ES-I3 (cell line): ENCODE results near the gene ARG1.

ENCODE experiments used
- H3K36me3 ChIP-seq: 2 replicates; pipeline ENCODE4 v1.6.1; 2013; ENCODE audit warnings: mild to moderate bottlenecking, low read length, control low read depth, moderate library complexity; ENCODE audit not compliant: insufficient read depth
- H3K4me1 ChIP-seq: 2 replicates; pipeline ENCODE4 v1.6.1; 2013; ENCODE audit warnings: mild to moderate bottlenecking, control low read depth, low read length; ENCODE audit not compliant: insufficient read depth
- H3K9ac ChIP-seq: 2 replicates; pipeline ENCODE4 v1.6.1; 2013; ENCODE audit warnings: low read depth, mild to moderate bottlenecking, low read length, moderate library complexity
- H3K9me3 ChIP-seq: 2 replicates; pipeline ENCODE4 v1.6.1; 2013; ENCODE audit warnings: mild to moderate bottlenecking, low read length, moderate library complexity; ENCODE audit not compliant: control insufficient read depth, insufficient read depth

The ARG1 gene

DNA sequence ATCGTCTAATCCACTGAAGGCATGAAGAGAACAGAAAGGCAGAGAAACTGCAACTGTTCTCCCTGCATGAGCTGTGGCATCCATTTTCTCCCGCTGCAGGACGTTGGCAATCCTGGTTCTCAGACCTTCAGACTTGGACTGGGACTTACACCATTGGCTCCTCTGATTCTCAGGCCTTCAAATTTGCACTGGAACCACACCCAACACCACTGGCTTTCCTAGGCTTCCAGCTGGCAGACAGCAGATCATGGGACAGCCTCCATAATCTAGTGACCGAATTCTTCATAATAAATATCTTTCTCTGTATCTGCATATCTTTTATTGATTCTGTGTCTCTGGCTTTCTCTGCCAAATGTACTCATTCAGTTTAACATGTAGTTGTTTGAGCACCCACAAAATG, 14.1 kb upstream of the ARG1 start:
- H3K4me1 ChIP-seq, result no peaks in the 10 kb centered on the region
- no peaks in the 10 kb centered on the region for H3K9me3 ChIP-seq
- H3K9ac ChIP-seq, result no peak overlapping the region
- H3K36me3 ChIP-seq, result no peaks in the 10 kb centered on the region

DNA sequence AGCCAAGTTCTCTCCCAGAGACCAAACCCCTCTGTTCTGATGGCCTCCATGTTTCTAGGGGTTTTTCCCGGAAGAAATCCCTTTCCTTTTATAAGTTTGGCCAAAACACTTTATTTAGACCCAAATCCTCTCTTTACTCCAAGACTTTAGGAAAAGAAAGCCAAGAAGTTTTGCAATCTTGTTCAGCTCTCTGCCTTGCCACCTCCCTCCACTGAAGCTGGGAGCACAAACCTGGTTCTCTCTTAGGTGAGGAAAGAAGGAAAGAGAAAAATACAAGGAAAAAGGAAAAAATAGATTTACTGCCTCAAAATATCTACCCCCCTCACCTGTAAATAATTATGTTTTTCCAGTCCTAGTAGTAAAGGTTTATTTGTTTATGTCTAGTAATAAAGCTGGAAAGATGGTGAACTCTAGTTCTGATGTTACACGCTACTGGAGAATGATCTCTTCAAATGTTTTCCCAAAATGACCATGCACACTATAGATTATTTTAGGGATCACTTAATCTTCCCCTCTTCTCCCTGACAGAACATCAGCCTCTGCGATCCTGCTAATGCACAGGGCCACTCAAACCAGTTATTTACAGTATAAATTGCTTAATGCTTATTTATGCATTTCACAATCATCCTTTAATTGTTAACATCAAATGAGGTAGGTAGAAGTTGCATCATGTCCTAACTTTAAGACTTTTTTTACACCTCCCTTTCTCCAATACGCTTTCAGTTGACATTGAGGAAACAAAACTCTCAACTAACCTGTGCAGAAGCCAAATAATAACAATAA, 10.9 kb upstream of the ARG1 start:
- no peak overlapping the region for H3K9ac ChIP-seq
- no peaks in the 10 kb centered on the region for H3K36me3 ChIP-seq
- H3K9me3 ChIP-seq, result no peaks in the 10 kb centered on the region; the same call in 1 of the 2 replicates
- H3K4me1 ChIP-seq, result no peaks in the 10 kb centered on the region

GRCh38 chr6:131565056-131565455, 8.0 kb upstream of the ARG1 start:
- Histone ChIP-seq H3K9me3 (no peaks in the 10 kb centered on the region; the same call in 1 of the 2 replicates), H3K9ac (no peak overlapping the region), H3K36me3 (no peaks in the 10 kb centered on the region), H3K4me1 (no peaks in the 10 kb centered on the region)

DNA sequence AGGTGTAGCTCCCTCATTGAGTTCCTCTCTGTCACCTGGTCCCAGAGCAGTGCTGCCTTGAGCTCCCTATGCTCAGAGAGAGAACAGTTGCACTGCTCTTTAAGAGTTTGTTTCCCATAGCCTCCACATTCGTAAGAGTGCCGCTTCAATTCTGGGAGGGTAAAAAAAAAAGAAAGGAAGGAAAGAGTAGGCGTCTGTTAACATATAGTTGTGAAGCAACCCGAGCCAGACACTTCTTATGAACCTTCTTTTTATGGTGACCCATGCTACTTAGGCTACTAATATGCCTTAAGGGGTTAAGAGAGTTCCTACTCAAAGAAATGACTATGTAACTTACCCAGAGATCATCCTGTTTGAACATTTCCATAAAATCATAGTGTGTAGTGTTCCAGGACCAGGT, 4.3 kb upstream of the ARG1 start:
- Histone ChIP-seq H3K9ac (no peak overlapping the region), H3K9me3 (no peaks in the 10 kb centered on the region; the same call in 1 of the 2 replicates), H3K4me1 (no peaks in the 10 kb centered on the region), H3K36me3 (no peaks in the 10 kb centered on the region)

GRCh38 chr6:131574133-131574532, 1.1 kb downstream of the ARG1 start:
- H3K9ac ChIP-seq, result no peak overlapping the region
- H3K9me3 ChIP-seq, result no peaks in the 10 kb centered on the region
- H3K36me3 ChIP-seq, result no peaks in the 10 kb centered on the region; the same call in 1 of the 2 replicates
- peaks cover 7% of the 10 kb centered on the region; the same call in 1 of the 2 replicates for H3K4me1 ChIP-seq

DNA sequence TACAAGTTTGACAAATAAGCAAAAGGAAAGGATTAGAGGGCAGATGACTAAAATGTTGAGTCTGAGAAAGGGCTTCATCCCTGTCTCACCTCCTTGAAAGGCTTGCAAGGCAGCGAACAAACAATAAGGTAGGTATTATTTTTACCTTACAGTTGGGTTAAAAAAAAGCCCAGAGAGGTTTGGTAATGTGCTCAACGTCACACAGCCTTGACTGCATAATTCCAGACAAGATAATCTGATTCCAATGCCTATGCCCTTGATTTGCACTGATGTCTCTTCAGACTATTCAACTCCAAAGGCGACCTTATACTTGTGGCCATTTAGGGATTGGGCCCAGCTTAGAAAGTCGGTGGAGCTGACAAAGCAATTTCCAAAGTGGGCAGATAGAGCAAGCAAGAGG, 1.7 kb downstream of the ARG1 start:
- peaks cover 7% of the 10 kb centered on the region; the same call in 1 of the 2 replicates for H3K4me1 ChIP-seq

GRCh38 chr6:131575834-131576478, 2.9 kb downstream of the ARG1 start:
- Histone ChIP-seq H3K9me3 (no peaks in the 10 kb centered on the region), H3K9ac (no peak overlapping the region), H3K36me3 (peaks cover 3% of the 10 kb centered on the region; the same call in 1 of the 2 replicates), H3K4me1 (peaks cover 7% of the 10 kb centered on the region; the same call in 1 of the 2 replicates)

More for the DNA sequence above, 1.7 kb downstream of the ARG1 start:
- Histone ChIP-seq H3K9ac (no peak overlapping the region), H3K36me3 (no peaks in the 10 kb centered on the region; the same call in 1 of the 2 replicates), H3K9me3 (no peaks in the 10 kb centered on the region)

DNA sequence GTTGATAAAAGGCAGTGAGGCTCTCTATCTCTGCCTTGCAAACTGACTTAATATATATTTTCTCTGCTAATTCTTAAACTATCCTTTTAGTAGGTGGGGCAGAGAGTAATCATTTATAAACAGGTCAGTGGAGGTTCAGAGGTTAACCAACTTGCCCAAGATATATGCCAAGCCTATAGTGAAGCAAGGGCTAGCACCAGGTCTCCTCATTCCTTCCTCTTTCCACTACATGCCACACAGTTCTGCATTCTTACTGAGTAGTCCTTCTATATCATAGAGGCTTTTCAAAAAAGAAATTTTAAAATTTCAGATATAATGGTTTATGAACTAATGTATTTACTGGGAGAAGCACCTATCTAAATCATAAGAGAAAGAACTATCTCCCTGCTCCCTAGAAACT, 8.5 kb downstream of the ARG1 start:
- Histone ChIP-seq H3K36me3 (peaks cover 8% of the 10 kb centered on the region), H3K4me1 (peaks cover 6% of the 10 kb centered on the region; the same call in 1 of the 2 replicates), H3K9ac (no peak overlapping the region), H3K9me3 (no peaks in the 10 kb centered on the region)

- H3K9me3 ChIP-seq, result no peaks in the 10 kb centered on the region
- H3K36me3 ChIP-seq, result peaks cover 14% of the 10 kb centered on the region; the same call in 1 of the 2 replicates
Observed at GRCh38 chr6:131586543-131586942, 13.5 kb downstream of the ARG1 start.

DNA sequence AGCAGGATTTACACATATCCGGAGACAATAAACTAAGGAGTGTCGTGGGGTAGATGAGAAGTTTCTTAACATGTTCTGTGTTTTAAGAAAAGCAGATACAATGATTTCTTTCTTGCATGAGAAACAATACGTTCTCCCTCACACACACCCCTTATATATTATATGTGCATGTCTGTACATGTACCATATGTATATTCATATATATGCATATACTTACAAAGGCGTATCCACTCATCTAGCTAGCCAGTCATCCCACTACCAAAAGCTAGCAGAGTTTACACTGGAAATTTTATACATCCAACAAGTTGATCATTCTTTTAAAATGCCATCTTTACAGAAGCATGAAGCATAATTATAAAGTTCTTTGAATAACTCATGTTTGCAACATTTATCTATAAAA, 14.9 kb downstream of the ARG1 start:
- no peaks in the 10 kb centered on the region for H3K9me3 ChIP-seq
- H3K9ac ChIP-seq, result no peak overlapping the region
- no peaks in the 10 kb centered on the region for H3K4me1 ChIP-seq
- peaks cover 19% of the 10 kb centered on the region for H3K36me3 ChIP-seq

More at GRCh38 chr6:131586543-131586942, 13.5 kb downstream of the ARG1 start:
- Histone ChIP-seq H3K4me1 (no peaks in the 10 kb centered on the region), H3K9ac (no peak overlapping the region)

DNA sequence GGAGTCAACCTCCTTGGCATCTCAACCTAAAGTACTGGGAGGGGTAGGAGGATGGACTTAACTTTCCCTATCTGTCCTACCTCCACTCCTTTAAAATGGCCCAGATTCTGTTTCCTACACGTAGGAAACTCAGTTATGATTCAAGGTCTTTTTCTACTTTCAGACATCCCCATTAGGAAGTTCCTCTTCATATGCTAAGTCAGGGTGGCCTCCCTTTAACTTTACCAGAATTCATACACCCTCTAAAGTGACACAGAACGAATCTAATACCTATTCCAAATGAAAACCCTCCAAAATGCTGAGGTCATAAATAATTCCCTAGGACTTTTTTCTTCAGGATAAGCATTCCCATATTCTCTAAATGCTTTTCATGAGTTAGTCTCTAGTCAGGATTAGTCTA, 15.6 kb downstream of the ARG1 start:
- H3K4me1 ChIP-seq, result no peaks in the 10 kb centered on the region
- H3K36me3 ChIP-seq, result peaks cover 17% of the 10 kb centered on the region

GRCh38 chr6:131592935-131593334, 19.9 kb downstream of the ARG1 start:
- H3K36me3 ChIP-seq, result peaks cover 18% of the 10 kb centered on the region
- H3K9ac ChIP-seq, result no peak overlapping the region
- H3K9me3 ChIP-seq, result no peaks in the 10 kb centered on the region
- H3K4me1 ChIP-seq, result no peaks in the 10 kb centered on the region

More for the DNA sequence above, 15.6 kb downstream of the ARG1 start:
- Histone ChIP-seq H3K9me3 (no peaks in the 10 kb centered on the region), H3K9ac (no peak overlapping the region)

DNA sequence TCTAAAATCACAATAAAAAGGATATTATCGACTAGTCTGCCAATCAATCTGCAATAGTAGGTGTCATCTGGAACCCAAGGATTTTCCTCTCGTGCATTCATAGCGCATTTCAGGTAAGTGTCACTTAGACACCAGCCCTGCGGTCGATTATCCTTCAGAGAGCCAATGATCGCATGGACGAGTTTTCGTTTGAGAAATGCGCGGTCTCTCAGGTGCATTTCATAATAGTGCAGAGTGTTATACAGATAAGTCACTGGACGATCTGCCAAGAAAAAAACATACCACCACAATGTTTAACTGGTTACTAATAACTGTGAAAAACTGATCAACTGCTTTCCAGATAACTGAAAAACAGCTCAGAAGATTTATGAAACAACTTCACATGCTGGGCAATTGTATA, 21.0 kb downstream of the ARG1 start:
- Histone ChIP-seq H3K9me3 (no peaks in the 10 kb centered on the region), H3K36me3 (peaks cover 28% of the 10 kb centered on the region), H3K9ac (no peak overlapping the region), H3K4me1 (no peaks in the 10 kb centered on the region)

GRCh38 chr6:131597446-131597845, 24.4 kb downstream of the ARG1 start:
- no peaks in the 10 kb centered on the region for H3K4me1 ChIP-seq
- no peaks in the 10 kb centered on the region for H3K9me3 ChIP-seq
- no peak overlapping the region for H3K9ac ChIP-seq
- H3K36me3 ChIP-seq, result peaks cover 29% of the 10 kb centered on the region

DNA sequence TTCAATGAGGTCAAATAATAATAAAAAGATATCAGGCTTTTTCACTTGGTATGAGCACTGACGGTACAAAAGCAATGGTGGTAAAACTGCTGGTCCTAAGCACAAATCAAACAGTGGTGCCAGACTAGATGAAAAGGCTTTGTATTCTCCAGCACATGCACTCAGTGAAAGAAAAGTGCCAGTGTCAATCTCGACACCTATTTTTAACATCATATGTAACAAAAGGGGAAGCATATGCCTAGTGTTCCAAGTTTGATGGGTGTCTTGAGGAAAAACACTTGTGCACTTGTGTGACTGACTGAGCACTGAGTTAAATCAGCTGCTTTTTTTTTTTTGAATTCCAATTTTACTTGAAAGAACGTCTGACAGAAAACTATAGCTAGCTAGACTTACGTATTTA, 27.7 kb downstream of the ARG1 start:
- Histone ChIP-seq H3K36me3 (peaks cover 16% of the 10 kb centered on the region; the same call in 1 of the 2 replicates), H3K4me1 (no peaks in the 10 kb centered on the region)

More for the DNA sequence above, 27.7 kb downstream of the ARG1 start:
- H3K9ac ChIP-seq, result no peak overlapping the region
- H3K9me3 ChIP-seq, result no peaks in the 10 kb centered on the region
